ENCODE data around the gene ING1.
"Not testable (repeated sequence)": the region's sequence is repeated elsewhere in the genome, so short reads cannot be mapped to it uniquely, and the experiment has no call there.

Gene ING1

DNA sequence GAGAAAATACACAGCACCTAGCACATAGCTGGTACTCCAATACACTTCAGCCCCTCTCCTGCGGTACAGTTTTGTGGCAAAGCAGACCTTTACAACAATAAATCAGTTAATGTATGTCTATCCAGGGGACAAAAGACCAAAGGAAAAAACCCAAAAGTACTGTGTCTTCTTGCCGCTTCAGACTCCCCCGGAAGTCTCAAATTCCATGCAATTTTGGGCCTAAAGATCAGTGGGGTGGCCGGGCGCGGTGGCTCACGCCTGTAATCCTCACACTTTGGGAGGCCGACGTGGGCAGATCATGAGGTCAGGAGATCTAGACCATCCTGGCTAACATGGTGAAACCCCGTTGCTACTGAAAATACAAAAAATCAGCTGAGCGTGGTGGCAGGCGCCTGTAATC lies 23.8 kb upstream of the ING1 start:
- H3K9ac ChIP-seq (ENCODE audit: low read depth in 1 of 2, low read length in 2 of 2), result no peak overlapping the region
- H3K36me3 ChIP-seq (ENCODE audit: control insufficient read depth in 1 of 2, insufficient read depth in 2 of 2, low read length in 2 of 2), result peaks cover 5 to 40% of the 10 kb centered on the region in 2 donors
- no peaks in the 10 kb centered on the region for H3K27me3 ChIP-seq (ENCODE audit: control insufficient read depth in 1 of 2, insufficient read depth in 2 of 2, low read length in 2 of 2)
- no peaks in the 10 kb centered on the region for H3K9me3 ChIP-seq (ENCODE audit: control insufficient read depth in 1 of 2, low read length in 2 of 2)
- H3K4me1 ChIP-seq (ENCODE audit: control insufficient read depth in 1 of 2, insufficient read depth in 2 of 2, low read length in 2 of 2), result peaks cover 0 to 6% of the 10 kb centered on the region in 2 donors
- H3K27ac ChIP-seq (ENCODE audit: low read depth, low read length), result no peak overlapping the region
- no peak overlapping the region for H3K4me3 ChIP-seq (ENCODE audit: low read depth in 1 of 2, low read length in 2 of 2)

DNA sequence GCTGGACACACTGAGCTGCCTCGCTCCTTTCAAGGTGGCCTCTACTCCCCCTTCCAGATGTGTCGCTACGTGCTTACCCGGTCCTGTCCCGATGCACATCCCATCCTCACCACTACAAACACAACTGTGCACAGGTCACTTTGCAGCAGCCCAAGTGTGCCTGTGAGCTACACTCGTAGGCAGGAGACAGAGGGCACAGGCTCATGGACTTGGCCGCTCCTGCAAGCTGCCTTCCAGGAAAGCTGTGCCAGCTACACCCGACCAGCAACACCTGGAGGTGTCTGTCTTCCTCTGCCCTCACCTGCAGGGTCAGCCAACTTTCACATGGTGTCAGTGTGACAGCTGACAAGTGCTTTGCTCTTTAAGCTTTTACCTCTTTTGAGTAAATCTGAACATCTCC lies 23.0 kb upstream of the ING1 start:
- Histone ChIP-seq H3K9ac (ENCODE audit: low read depth in 1 of 2, low read length in 2 of 2) (no peak overlapping the region), H3K27me3 (ENCODE audit: control insufficient read depth in 1 of 2, insufficient read depth in 2 of 2, low read length in 2 of 2) (no peaks in the 10 kb centered on the region), H3K9me3 (ENCODE audit: control insufficient read depth in 1 of 2, low read length in 2 of 2) (no peaks in the 10 kb centered on the region), H3K27ac (ENCODE audit: low read depth, low read length) (no peak overlapping the region), H3K36me3 (ENCODE audit: control insufficient read depth in 1 of 2, insufficient read depth in 2 of 2, low read length in 2 of 2) (peaks cover 5 to 37% of the 10 kb centered on the region in 2 donors), H3K4me3 (ENCODE audit: low read depth in 1 of 2, low read length in 2 of 2) (no peak overlapping the region), H3K4me1 (ENCODE audit: control insufficient read depth in 1 of 2, insufficient read depth in 2 of 2, low read length in 2 of 2) (peaks cover 0 to 2% of the 10 kb centered on the region in 2 donors)

DNA sequence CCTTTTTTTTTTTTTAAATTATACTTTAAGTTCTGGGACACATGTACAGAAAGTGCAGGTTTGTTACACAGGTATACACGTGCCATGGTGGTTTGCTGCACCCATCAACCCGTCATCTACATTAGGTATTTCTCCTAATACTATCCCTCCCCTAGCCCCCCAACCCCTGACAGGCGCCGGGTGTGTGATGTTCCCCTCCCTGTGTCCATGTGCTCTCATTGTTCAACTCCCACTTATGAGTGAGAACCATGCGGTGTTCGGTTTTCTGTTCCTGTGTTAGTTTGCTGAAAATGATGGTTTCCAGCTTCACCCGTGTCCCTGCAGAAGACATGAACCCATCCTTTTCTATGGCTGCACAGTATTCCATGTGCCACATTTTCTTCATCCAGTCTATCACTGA lies 17.7 kb upstream of the ING1 start:
- H3K27ac ChIP-seq (ENCODE audit: low read depth, low read length); H3K4me3 ChIP-seq (ENCODE audit: low read depth in 1 of 2, low read length in 2 of 2); H3K9me3 ChIP-seq (ENCODE audit: control insufficient read depth in 1 of 2, low read length in 2 of 2); H3K9ac ChIP-seq (ENCODE audit: low read depth in 1 of 2, low read length in 2 of 2); H3K27me3 ChIP-seq (ENCODE audit: control insufficient read depth in 1 of 2, insufficient read depth in 2 of 2, low read length in 2 of 2); H3K4me1 ChIP-seq (ENCODE audit: control insufficient read depth in 1 of 2, insufficient read depth in 2 of 2, low read length in 2 of 2): not testable (repeated sequence)
- peaks cover 16 to 50% of the 10 kb centered on the region in 2 donors for H3K36me3 ChIP-seq (ENCODE audit: control insufficient read depth in 1 of 2, insufficient read depth in 2 of 2, low read length in 2 of 2)

DNA sequence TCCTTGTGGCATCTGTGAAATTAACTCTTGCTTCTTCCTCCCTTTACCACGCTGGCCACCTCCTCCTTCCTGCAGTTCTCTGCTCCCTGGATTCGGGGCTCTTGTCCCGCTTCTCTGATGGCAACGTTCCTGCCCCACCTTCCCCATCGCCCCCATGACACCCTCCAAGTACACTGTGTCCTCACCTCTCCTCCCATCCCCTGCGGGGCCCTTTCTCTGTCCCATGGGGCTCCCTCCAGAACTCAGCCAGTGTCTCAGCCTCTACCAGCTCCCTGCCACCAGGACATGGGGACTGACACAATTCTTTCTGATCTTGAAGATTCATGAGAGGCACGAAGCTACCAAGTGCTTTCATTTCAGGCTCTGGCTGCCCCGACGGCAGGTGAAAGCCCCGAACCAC lies 16.7 kb upstream of the ING1 start:
- Histone ChIP-seq H3K4me1 (ENCODE audit: control insufficient read depth in 1 of 2, insufficient read depth in 2 of 2, low read length in 2 of 2) (no peaks in the 10 kb centered on the region), H3K4me3 (ENCODE audit: low read depth in 1 of 2, low read length in 2 of 2) (no peak overlapping the region), H3K27me3 (ENCODE audit: control insufficient read depth in 1 of 2, insufficient read depth in 2 of 2, low read length in 2 of 2) (no peaks in the 10 kb centered on the region), H3K9me3 (ENCODE audit: control insufficient read depth in 1 of 2, low read length in 2 of 2) (no peaks in the 10 kb centered on the region), H3K36me3 (ENCODE audit: control insufficient read depth in 1 of 2, insufficient read depth in 2 of 2, low read length in 2 of 2) (peaks cover 17 to 55% of the 10 kb centered on the region in 2 donors), H3K27ac (ENCODE audit: low read depth, low read length) (no peak overlapping the region), H3K9ac (ENCODE audit: low read depth in 1 of 2, low read length in 2 of 2) (no peak overlapping the region)

GRCh38 chr13:110697842-110698241 lies 15.7 kb upstream of the ING1 start:
- Histone ChIP-seq H3K4me3 (ENCODE audit: low read depth in 1 of 2, low read length in 2 of 2) (no peak overlapping the region), H3K27me3 (ENCODE audit: control insufficient read depth in 1 of 2, insufficient read depth in 2 of 2, low read length in 2 of 2) (no peaks in the 10 kb centered on the region), H3K9ac (ENCODE audit: low read depth in 1 of 2, low read length in 2 of 2) (no peak overlapping the region), H3K27ac (ENCODE audit: low read depth, low read length) (no peak overlapping the region), H3K36me3 (ENCODE audit: control insufficient read depth in 1 of 2, insufficient read depth in 2 of 2, low read length in 2 of 2) (peaks cover 17 to 62% of the 10 kb centered on the region in 2 donors), H3K4me1 (ENCODE audit: control insufficient read depth in 1 of 2, insufficient read depth in 2 of 2, low read length in 2 of 2) (no peaks in the 10 kb centered on the region), H3K9me3 (ENCODE audit: control insufficient read depth in 1 of 2, low read length in 2 of 2) (no peaks in the 10 kb centered on the region)

- Histone ChIP-seq H3K27me3 (ENCODE audit: control insufficient read depth in 1 of 2, insufficient read depth in 2 of 2, low read length in 2 of 2) (no peaks in the 10 kb centered on the region), H3K36me3 (ENCODE audit: control insufficient read depth in 1 of 2, insufficient read depth in 2 of 2, low read length in 2 of 2) (peaks cover 17 to 66% of the 10 kb centered on the region in 2 donors), H3K9ac (ENCODE audit: low read depth in 1 of 2, low read length in 2 of 2) (no peak overlapping the region), H3K4me1 (ENCODE audit: control insufficient read depth in 1 of 2, insufficient read depth in 2 of 2, low read length in 2 of 2) (no peaks in the 10 kb centered on the region), H3K9me3 (ENCODE audit: control insufficient read depth in 1 of 2, low read length in 2 of 2) (no peaks in the 10 kb centered on the region), H3K27ac (ENCODE audit: low read depth, low read length) (no peak overlapping the region), H3K4me3 (ENCODE audit: low read depth in 1 of 2, low read length in 2 of 2) (no peak overlapping the region)
These were observed 14.8 kb upstream of the ING1 start for GRCh38 chr13:110698689-110699088.

GRCh38 chr13:110699148-110700145 lies 14.1 kb upstream of the ING1 start:
- Histone ChIP-seq H3K4me1 (ENCODE audit: control insufficient read depth in 1 of 2, insufficient read depth in 2 of 2, low read length in 2 of 2) (peaks cover 0 to under 1% of the 10 kb centered on the region in 2 donors), H3K36me3 (ENCODE audit: control insufficient read depth in 1 of 2, insufficient read depth in 2 of 2, low read length in 2 of 2) (peaks cover 20 to 68% of the 10 kb centered on the region in 2 donors), H3K4me3 (ENCODE audit: low read depth in 1 of 2, low read length in 2 of 2) (no peak overlapping the region), H3K27ac (ENCODE audit: low read depth, low read length) (no peak overlapping the region), H3K9me3 (ENCODE audit: control insufficient read depth in 1 of 2, low read length in 2 of 2) (no peaks in the 10 kb centered on the region), H3K27me3 (ENCODE audit: control insufficient read depth in 1 of 2, insufficient read depth in 2 of 2, low read length in 2 of 2) (no peaks in the 10 kb centered on the region), H3K9ac (ENCODE audit: low read depth in 1 of 2, low read length in 2 of 2) (no peak overlapping the region)

DNA sequence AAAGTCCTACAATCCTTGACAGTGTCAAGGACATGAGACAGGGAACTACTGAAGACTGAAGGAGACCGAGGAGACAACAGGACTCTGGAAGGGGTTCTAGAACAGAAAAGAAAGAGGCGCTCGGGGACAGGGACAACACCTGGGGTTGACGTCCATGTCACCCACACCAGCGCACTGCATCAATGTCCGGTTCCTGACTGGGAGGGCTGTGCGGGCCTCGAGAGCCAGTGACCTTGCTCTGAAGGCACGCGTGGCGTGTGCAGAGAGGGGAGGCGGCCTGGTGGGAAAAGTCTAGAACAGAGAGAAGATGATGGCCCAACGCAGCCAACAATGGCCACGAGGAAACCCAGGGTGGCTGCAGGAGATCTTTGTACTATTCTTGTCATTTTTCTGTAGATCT lies 13.3 kb upstream of the ING1 start:
- Histone ChIP-seq H3K4me3 (ENCODE audit: low read depth in 1 of 2, low read length in 2 of 2) (no peak overlapping the region), H3K9me3 (ENCODE audit: control insufficient read depth in 1 of 2, low read length in 2 of 2) (no peaks in the 10 kb centered on the region), H3K27ac (ENCODE audit: low read depth, low read length) (no peak overlapping the region), H3K9ac (ENCODE audit: low read depth in 1 of 2, low read length in 2 of 2) (no peak overlapping the region), H3K4me1 (ENCODE audit: control insufficient read depth in 1 of 2, insufficient read depth in 2 of 2, low read length in 2 of 2) (peaks cover 5 to 8% of the 10 kb centered on the region in 2 donors), H3K36me3 (ENCODE audit: control insufficient read depth in 1 of 2, insufficient read depth in 2 of 2, low read length in 2 of 2) (peaks cover 20 to 68% of the 10 kb centered on the region in 2 donors), H3K27me3 (ENCODE audit: control insufficient read depth in 1 of 2, insufficient read depth in 2 of 2, low read length in 2 of 2) (no peaks in the 10 kb centered on the region)

- H3K9me3 ChIP-seq (ENCODE audit: control insufficient read depth in 1 of 2, low read length in 2 of 2), result no peaks in the 10 kb centered on the region
- H3K27ac ChIP-seq (ENCODE audit: low read depth, low read length), result no peak overlapping the region
- H3K27me3 ChIP-seq (ENCODE audit: control insufficient read depth in 1 of 2, insufficient read depth in 2 of 2, low read length in 2 of 2), result no peaks in the 10 kb centered on the region
- peaks cover 20 to 65% of the 10 kb centered on the region in 2 donors for H3K36me3 ChIP-seq (ENCODE audit: control insufficient read depth in 1 of 2, insufficient read depth in 2 of 2, low read length in 2 of 2)
- peaks cover 7 to 8% of the 10 kb centered on the region in 2 donors for H3K4me1 ChIP-seq (ENCODE audit: control insufficient read depth in 1 of 2, insufficient read depth in 2 of 2, low read length in 2 of 2)
- H3K4me3 ChIP-seq (ENCODE audit: low read depth in 1 of 2, low read length in 2 of 2), result no peak overlapping the region
- H3K9ac ChIP-seq (ENCODE audit: low read depth in 1 of 2, low read length in 2 of 2), result no peak overlapping the region
These were observed 12.9 kb upstream of the ING1 start for GRCh38 chr13:110700641-110701040.

DNA sequence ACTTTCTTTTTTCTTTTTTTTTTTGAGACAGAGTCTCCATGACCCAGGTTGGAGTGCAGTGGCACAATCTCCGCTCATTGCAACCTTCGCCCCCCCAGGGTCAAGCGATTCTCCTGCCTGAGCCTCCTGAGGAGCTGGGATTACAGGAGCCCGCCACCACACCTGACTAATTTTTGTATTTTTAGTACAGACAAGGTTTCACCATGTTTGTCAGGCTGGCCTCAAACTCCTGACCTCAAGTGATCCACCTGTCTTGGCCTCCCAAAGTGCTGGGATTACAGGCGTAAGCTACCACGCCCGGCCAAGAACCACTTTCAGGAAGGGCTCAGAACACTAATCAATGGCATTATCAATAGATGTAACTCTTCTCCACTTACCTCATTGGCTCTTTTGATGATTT lies 12.4 kb upstream of the ING1 start:
- not testable (repeated sequence) for H3K9me3 ChIP-seq (ENCODE audit: control insufficient read depth in 1 of 2, low read length in 2 of 2); H3K27ac ChIP-seq (ENCODE audit: low read depth, low read length); H3K9ac ChIP-seq (ENCODE audit: low read depth in 1 of 2, low read length in 2 of 2); H3K4me3 ChIP-seq (ENCODE audit: low read depth in 1 of 2, low read length in 2 of 2); H3K27me3 ChIP-seq (ENCODE audit: control insufficient read depth in 1 of 2, insufficient read depth in 2 of 2, low read length in 2 of 2); H3K4me1 ChIP-seq (ENCODE audit: control insufficient read depth in 1 of 2, insufficient read depth in 2 of 2, low read length in 2 of 2)
- H3K36me3 ChIP-seq (ENCODE audit: control insufficient read depth in 1 of 2, insufficient read depth in 2 of 2, low read length in 2 of 2), result peaks cover 20 to 62% of the 10 kb centered on the region in 2 donors
